T-helper 17 cell (primary cell): ENCODE data around the gene ERC1. TPM values are rescaled to one million over a fixed set of nuclear protein-coding genes. Genes with fewer than 3 reads are reported as not detected.
A peak's percentile ranks its signal among the peaks of the same experiment; 100 is the strongest.

Source experiments
- ATAC-seq: fragments of 150-1000 bp; cut with Tn5 transposase; 2 replicates; pipeline ENCODE4 v1.10.0; 2021; ENCODE audit warnings: mild to moderate bottlenecking, moderate library complexity
- DNase-seq, 3 donors: peaks; one replicate each; pipeline versions ENCODE4 v3.0.0 to v3.0.0-alpha.2; 2020 to 2021
- H3K9me3 ChIP-seq: one replicate; pipeline ENCODE4 v1.7.0; 2013; ENCODE audit warnings: low read length, mild to moderate bottlenecking; ENCODE audit not compliant: control insufficient read depth, poor library complexity, severe bottlenecking
- H3K27ac Mint-ChIP-seq: one replicate; pipeline ENCODE4 v1.8.0; 2022; ENCODE audit warnings: mild to moderate bottlenecking, moderate library complexity, mixed read lengths
- H3K27me3 Mint-ChIP-seq: one replicate; pipeline ENCODE4 v1.8.0; 2022; ENCODE audit warnings: mixed read lengths
- H3K36me3 Mint-ChIP-seq: one replicate; pipeline ENCODE4 v1.8.0; 2022; ENCODE audit warnings: low read depth, mixed read lengths
- H3K4me1 Mint-ChIP-seq: one replicate; pipeline ENCODE4 v1.8.0; 2022; ENCODE audit warnings: mild to moderate bottlenecking, mixed read lengths
- H3K4me3 Mint-ChIP-seq: one replicate; pipeline ENCODE4 v1.8.0; 2022; ENCODE audit warnings: mild to moderate bottlenecking, moderate library complexity, mixed read lengths
- total RNA-seq, 4 donors: library from RNA in 2 of 4; stranded (reverse) in 2 of 4; gene quantifications; one replicate each; pipeline ENCODE4 v1.2.3 and lab custom pipeline; 2022 to 2026

The ERC1 gene
- total RNA-seq, 2 donors from 2014 or later: 46.7 to 52.1 TPM

DNA sequence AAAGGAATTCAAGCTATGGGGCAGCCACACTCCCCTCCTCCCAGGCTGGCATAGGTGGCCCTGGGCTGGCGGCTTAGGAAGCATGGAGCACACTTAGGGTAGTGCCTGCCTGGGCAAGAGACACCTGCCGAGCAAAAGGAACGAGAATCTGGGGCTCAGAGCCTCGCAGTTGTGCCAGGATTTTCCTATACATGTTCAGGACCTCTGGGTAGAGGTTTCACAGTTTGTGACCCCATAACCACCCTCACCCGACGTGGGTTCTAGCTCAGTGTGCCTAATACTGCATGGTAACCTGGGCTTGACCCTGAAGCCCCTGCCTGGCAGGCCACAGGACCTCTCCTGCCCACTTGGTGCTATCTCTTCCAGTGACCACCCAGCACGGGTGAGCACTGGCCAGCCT, 503.8 kb downstream of the ERC1 start:
- peaks cover 2% of the 10 kb centered on the region for H3K4me1 Mint-ChIP-seq
- H3K36me3 Mint-ChIP-seq: peaks cover 3% of the 10 kb centered on the region
- no peak overlapping the region for H3K4me3 Mint-ChIP-seq
- H3K27ac Mint-ChIP-seq: no peak overlapping the region
- H3K27me3 Mint-ChIP-seq: peaks cover 9% of the 10 kb centered on the region
- no peak for ATAC-seq
- no peak for DNase-seq
- H3K9me3 ChIP-seq: no peaks in the 10 kb centered on the region

DNA sequence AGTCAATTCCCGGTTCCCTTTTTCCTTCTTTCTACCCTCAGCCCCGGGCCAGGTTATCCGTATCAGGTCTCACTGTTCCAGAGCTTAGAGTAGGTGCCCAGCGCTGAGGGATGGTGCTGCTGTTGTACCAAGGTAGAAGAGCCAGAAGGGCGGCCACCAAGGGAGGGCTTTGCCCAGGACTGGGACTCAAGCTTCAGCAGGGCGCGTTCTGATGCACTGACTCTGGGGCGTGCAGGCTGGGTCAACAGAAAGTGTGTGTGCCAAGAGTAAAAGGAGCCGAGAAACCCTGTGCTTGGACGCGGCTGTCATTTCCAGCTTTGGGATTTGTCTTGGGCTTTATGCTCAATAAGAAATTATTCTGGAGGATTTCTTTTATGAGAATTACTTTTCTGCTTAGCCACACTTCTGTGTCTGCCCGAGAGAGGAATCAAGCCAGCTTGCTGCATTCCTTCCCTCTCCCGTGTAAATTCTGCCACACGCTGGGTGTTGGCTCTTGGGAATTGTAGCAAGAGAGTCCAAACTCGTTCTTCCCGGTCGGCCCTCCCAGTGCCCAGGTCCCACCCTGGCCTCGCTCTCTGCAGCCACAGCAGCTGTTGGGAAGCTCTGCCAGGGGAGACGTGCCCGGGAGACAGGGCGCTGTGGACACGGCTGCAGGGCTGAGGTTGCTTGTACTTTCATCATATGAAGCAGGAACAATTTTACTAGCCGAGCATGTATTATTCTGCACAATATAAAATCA, 505.3 kb downstream of the ERC1 start:
- ATAC-seq (no peak), DNase-seq (no peak)
- Mint-ChIP-seq H3K36me3 (no peaks in the 10 kb centered on the region), H3K4me1 (peaks cover 2% of the 10 kb centered on the region), H3K27me3 (peaks cover 17% of the 10 kb centered on the region), H3K4me3 (no peak overlapping the region), H3K27ac (no peak overlapping the region)
- no peaks in the 10 kb centered on the region for H3K9me3 ChIP-seq

DNA sequence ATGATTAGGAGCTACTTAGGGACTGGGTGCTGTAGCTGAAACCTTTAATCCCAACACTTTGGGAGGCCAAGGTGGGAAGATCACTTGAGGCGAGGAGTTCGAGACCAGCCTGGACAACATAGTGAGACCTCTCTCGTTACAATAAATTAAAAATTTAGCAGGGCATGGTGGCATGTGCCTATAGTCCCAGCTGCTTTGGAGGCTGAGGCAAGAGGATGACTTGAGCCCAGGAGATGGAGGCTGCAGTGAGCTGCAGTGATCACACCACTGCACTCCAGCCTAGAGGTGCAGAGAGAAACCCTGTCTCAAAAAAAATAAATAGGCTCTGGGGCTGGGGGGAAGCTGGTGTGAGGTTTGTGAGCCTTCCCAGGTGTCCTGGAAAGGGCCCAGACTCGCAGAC, 506.1 kb downstream of the ERC1 start:
- no peak for DNase-seq
- H3K9me3 ChIP-seq: no peaks in the 10 kb centered on the region
- Mint-ChIP-seq H3K36me3 (no peaks in the 10 kb centered on the region), H3K4me3 (no peak overlapping the region), H3K27ac (no peak overlapping the region), H3K4me1 (peaks cover 2% of the 10 kb centered on the region), H3K27me3 (peaks cover 20% of the 10 kb centered on the region)
- no peak for ATAC-seq

DNA sequence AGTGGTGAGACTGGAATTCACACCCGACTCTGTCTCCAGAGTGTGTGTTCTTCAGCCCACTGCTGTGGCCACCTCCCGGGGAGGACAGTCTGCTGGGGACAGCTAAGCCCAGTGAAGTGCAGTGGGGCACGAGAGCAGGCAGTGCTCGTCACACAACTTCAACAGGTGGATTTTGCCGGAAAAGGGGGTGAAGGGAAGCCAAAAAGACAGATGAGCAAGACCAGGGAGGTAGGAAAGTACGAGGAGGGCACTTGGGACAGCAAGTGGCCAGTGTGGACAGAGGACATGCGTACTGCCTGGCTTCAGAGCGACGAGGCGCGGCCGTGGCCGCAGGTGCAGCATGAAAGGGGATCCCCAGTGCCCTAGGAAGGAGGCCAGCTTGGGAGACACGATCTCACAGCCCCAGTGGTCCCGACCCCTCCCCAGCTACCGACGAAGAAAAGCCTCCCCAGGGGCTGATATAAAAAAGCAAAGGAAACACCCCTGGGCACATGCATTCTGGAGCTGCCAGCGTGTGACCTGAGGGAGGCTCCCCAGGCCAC, 507.2 kb downstream of the ERC1 start:
- H3K4me1 Mint-ChIP-seq: peaks cover 4% of the 10 kb centered on the region
- H3K4me3 Mint-ChIP-seq: no peak overlapping the region
- DNase-seq (no peak), ATAC-seq (no peak)
- H3K9me3 ChIP-seq: no peaks in the 10 kb centered on the region
- no peak overlapping the region for H3K27ac Mint-ChIP-seq
- H3K27me3 Mint-ChIP-seq: peaks cover 31% of the 10 kb centered on the region
- peaks cover 2% of the 10 kb centered on the region for H3K36me3 Mint-ChIP-seq

DNA sequence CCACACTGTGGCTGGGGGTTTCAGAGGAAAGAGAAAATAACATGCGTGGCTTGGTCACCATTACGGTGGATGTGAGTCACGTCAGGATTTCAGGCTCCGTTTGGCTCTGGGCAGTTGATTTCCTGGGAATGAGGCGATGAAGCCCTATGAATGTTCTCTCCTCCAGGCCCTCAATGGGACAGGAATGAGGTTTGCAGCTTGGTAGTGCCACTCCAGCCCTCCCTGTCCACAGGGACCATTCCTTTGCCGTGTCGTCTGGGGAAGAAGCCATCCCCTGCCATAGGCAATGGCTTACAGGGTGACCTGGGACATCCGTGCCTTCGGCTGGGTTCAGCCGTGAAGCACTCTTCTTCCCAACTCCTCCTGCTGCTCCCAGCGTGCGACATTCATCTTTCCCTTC, 508.3 kb downstream of the ERC1 start:
- H3K36me3 Mint-ChIP-seq: peaks cover 2% of the 10 kb centered on the region
- ATAC-seq (no peak), DNase-seq (no peak)
- no peak overlapping the region for H3K4me3 Mint-ChIP-seq
- H3K4me1 Mint-ChIP-seq: peaks cover 7% of the 10 kb centered on the region
- H3K27me3 Mint-ChIP-seq: peaks cover 39% of the 10 kb centered on the region
- H3K27ac Mint-ChIP-seq: peak overlapping the region; percentile 24
- H3K9me3 ChIP-seq: no peaks in the 10 kb centered on the region

DNA sequence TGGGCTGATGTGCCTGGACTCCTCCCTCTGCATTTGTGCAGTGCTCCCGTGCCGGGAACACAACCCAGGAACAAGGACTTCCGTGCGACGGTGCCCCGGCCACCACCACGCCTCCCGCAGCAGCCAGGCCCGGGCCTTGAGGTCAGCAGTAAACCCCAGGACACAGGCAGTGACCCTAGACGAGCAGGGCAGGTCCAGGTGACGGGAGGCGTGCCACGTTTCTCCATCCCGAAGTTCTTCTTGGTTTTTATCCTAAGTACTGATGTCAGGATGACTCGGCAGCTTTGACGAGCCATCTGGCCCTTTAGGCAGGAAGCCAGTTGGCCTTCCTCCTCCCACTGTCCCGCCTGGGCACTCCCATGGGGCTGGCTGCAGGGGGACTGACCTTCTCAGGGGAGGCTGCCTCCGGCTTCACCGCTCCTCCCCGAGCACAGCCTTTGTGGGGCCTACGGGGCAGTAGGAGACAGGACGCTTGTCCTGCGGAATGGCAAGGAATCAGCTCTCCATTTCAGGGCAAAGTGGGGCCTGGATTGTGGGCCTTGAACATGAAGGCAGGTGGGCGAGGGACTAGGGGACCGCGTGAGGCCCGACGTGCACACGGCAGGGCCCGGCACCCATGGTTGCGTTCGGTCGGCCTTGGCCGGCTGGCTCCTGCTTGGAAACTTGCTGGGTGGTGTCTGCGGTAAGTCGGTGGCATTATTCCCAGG, 509.2 kb downstream of the ERC1 start:
- peaks cover 13% of the 10 kb centered on the region for H3K4me1 Mint-ChIP-seq
- H3K4me3 Mint-ChIP-seq: no peak overlapping the region
- H3K9me3 ChIP-seq: no peaks in the 10 kb centered on the region
- ATAC-seq (no peak), DNase-seq (no peak)
- peaks cover 5% of the 10 kb centered on the region for H3K36me3 Mint-ChIP-seq
- H3K27ac Mint-ChIP-seq: no peak overlapping the region
- peaks cover 48% of the 10 kb centered on the region for H3K27me3 Mint-ChIP-seq

DNA sequence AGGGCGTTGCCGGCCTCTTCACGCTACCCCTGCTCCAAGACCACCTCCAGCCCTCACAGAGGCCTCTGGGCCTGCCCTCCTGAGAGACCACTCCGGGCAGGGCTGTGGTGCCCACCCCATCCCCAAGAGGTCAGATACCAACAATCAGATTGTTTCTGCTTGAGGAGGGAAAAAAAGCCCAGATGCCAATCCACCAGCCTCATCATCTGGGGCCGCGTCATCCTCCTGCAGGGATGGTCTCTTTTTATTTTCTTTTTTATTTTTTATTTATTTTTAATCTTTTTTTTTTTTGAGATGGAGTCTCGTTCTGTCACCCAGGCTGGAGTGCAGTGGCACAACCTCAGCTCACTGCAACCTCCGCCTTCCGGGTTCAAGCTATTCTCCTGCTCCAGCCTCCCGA, 510.0 kb downstream of the ERC1 start:
- DNase-seq (no peak), ATAC-seq (no peak)
- Mint-ChIP-seq H3K27me3 (peaks cover 54% of the 10 kb centered on the region), H3K27ac (no peak overlapping the region), H3K36me3 (peaks cover 5% of the 10 kb centered on the region), H3K4me3 (no peak overlapping the region), H3K4me1 (peaks cover 13% of the 10 kb centered on the region)
- H3K9me3 ChIP-seq: no peaks in the 10 kb centered on the region

DNA sequence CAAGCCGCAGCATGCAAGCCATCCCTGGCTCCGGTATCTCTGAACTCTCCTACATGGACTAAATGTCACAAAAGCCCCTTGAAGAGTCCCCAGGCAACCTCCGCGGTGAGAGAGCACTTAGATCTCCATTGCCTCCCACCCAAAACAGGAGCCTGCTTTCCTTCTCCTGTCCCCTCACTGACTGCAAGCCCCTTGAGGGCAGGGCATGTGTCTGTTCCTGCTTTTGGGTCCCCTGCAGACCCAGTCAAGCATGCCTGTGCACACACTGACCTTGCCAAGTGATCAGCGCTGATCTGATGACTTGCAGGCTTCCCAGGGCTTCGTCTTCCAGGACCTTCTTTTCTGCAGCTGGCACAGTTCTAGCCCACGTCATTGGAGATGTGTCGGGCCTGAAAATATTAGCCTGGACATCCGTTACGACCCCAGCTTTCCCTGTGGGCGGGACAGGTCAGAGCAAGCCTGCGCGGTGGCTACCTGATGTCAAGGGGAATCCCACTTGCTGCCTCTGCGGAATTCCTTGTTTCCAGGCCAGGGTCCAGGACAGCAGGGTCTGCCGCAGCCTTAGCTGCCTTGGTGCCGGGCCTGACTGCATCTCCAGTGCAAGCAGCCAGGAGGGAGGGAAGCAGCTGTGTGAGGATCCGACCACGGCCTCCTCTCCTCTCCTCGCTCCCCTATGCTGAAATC, 510.8 kb downstream of the ERC1 start:
- Mint-ChIP-seq H3K27me3 (peaks cover 61% of the 10 kb centered on the region), H3K36me3 (peaks cover 5% of the 10 kb centered on the region), H3K27ac (no peak overlapping the region), H3K4me1 (peaks cover 13% of the 10 kb centered on the region), H3K4me3 (no peak overlapping the region)
- ATAC-seq: no peak
- no peaks in the 10 kb centered on the region for H3K9me3 ChIP-seq
- no peak for DNase-seq

DNA sequence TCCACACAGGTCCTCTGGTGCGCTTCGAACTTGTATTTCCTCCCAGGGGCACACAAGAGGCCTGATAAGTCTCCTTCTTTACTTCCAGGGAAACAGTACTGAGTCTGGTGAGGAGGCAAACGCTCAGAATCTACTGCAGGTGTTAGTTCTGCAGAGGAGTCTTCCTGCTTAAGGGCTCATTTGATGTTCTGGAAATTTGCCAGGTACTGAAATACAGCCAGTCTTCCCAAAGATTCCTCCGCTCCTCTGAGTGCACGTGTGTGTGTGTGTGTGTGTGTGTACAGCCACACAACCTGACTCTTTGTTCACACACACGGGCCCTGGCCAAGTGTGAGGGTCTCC, 511.3 kb downstream of the ERC1 start:
- Mint-ChIP-seq H3K27ac (no peak overlapping the region), H3K27me3 (peaks cover 62% of the 10 kb centered on the region), H3K4me3 (no peak overlapping the region), H3K36me3 (peaks cover 5% of the 10 kb centered on the region), H3K4me1 (peaks cover 13% of the 10 kb centered on the region)
- H3K9me3 ChIP-seq: no peaks in the 10 kb centered on the region
- ATAC-seq (no peak), DNase-seq (no peak)

DNA sequence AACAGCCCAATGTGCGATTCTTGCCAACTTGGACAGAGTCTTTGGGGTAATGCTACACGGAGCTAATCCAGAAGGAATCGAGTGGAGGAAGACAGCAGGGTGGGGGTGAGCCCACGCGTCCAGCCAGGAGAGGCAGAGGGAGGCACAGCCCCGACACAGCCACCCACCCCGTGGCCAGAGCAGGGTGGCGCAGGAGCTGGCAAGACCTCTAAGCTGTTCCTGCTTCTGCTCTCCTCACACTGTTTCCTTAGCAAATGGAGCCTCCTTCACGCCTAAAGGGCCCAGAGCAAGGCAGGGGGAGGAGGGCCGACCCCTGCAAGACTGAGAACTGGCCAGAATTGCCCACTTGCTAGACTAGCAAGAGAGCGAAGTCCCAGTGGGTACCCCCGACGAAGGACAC, 511.8 kb downstream of the ERC1 start:
- peaks cover 5% of the 10 kb centered on the region for H3K36me3 Mint-ChIP-seq
- no peak overlapping the region for H3K27ac Mint-ChIP-seq
- peaks cover 62% of the 10 kb centered on the region for H3K27me3 Mint-ChIP-seq
- DNase-seq: no peak
- peaks cover 13% of the 10 kb centered on the region for H3K4me1 Mint-ChIP-seq
- no peaks in the 10 kb centered on the region for H3K9me3 ChIP-seq
- H3K4me3 Mint-ChIP-seq: peak overlapping the region; percentile 28
- no peak for ATAC-seq

DNA sequence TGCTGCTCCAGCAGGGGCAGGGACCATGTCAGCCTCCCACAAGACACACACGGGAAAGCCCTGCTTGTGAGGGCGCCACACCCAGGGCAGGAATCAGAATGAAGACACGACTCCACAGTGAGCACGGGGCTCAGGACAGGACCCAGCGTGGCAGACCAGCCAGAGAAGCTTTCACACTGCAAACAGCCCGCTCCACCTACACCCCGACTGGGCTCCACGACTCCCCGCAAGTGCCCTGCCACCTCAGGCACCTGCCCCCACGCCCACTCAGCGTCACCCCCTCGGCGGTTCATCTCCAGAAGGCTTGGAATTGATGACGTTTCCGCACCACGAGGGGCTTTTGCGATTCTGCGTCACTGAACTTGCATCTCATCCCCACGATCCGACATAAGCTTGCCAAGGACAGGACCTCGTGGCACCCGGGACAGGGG, 512.3 kb downstream of the ERC1 start:
- H3K4me1 Mint-ChIP-seq: peaks cover 10% of the 10 kb centered on the region
- H3K36me3 Mint-ChIP-seq: peaks cover 5% of the 10 kb centered on the region
- H3K4me3 Mint-ChIP-seq: no peak overlapping the region
- no peaks in the 10 kb centered on the region for H3K9me3 ChIP-seq
- ATAC-seq: no peak
- peaks cover 57% of the 10 kb centered on the region for H3K27me3 Mint-ChIP-seq
- no peak for DNase-seq
- no peak overlapping the region for H3K27ac Mint-ChIP-seq

DNA sequence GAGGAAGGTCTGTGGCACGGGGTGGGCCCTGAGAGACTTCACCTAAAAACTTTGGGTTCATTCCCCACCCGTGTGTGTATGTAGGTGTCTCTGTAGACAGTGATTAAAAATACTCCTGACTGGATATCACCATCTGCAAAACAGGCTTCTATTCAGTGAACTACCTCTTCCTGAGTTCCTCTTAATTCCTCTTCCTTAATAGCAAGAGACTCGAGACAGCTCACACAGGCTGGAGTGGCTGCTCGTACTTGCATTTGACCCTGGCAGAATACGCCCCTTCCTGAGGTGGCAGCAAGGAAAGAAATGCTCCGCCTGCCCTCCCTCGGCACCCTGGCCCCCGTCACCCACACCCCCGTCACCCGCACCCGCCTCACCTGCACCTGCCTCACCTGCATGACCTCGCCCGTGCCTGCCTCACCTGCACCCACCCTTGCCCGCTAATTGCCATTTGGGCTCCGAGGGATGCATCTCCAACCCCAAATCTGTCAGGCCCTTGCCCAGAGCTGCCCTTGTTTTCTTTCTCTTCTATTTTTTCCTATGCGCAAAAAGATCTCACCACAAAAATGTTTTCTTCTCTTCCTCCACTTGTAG, 513.4 kb downstream of the ERC1 start:
- no peaks in the 10 kb centered on the region for H3K9me3 ChIP-seq
- Mint-ChIP-seq H3K4me1 (peaks cover 10% of the 10 kb centered on the region), H3K27me3 (peaks cover 57% of the 10 kb centered on the region), H3K36me3 (peaks cover 5% of the 10 kb centered on the region), H3K4me3 (peak overlapping the region; percentile 89), H3K27ac (no peak overlapping the region)
- ATAC-seq (no peak), DNase-seq (no peak)

DNA sequence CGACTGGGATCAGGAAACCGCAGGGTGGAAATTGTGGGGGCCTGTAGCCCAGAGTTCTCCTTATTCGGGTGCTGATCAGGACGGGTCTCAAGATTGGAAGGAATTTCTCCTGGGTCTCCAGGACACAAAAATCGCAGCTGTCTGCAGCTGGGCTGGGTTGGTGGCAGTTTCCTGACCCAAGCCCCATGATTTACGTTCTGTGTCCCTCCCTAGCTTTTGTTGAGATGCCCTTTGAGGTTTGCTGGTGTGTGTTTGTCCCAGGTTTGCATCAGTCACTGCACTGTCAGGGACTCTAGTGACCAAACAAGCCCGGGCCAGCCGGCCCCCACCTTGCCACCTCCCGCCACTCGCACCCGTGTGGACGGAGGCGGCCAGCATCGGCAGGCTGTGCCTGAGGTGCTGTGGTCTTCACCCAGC, 513.9 kb downstream of the ERC1 start:
- H3K27me3 Mint-ChIP-seq: peaks cover 52% of the 10 kb centered on the region
- DNase-seq: no peak
- H3K4me3 Mint-ChIP-seq: peak overlapping the region; percentile 89
- no peaks in the 10 kb centered on the region for H3K9me3 ChIP-seq
- no peak overlapping the region for H3K27ac Mint-ChIP-seq
- H3K36me3 Mint-ChIP-seq: peaks cover 5% of the 10 kb centered on the region
- ATAC-seq: no peak
- peaks cover 10% of the 10 kb centered on the region for H3K4me1 Mint-ChIP-seq
